COLO829 (cell line): ENCODE measurements around the gene MOB3B.

ENCODE experiments used
- DNase-seq: peaks from one replicate; pipeline ENCODE4 v3.0.0; 2012; ENCODE audit warnings: low spot score

MOB3B gene

DNA sequence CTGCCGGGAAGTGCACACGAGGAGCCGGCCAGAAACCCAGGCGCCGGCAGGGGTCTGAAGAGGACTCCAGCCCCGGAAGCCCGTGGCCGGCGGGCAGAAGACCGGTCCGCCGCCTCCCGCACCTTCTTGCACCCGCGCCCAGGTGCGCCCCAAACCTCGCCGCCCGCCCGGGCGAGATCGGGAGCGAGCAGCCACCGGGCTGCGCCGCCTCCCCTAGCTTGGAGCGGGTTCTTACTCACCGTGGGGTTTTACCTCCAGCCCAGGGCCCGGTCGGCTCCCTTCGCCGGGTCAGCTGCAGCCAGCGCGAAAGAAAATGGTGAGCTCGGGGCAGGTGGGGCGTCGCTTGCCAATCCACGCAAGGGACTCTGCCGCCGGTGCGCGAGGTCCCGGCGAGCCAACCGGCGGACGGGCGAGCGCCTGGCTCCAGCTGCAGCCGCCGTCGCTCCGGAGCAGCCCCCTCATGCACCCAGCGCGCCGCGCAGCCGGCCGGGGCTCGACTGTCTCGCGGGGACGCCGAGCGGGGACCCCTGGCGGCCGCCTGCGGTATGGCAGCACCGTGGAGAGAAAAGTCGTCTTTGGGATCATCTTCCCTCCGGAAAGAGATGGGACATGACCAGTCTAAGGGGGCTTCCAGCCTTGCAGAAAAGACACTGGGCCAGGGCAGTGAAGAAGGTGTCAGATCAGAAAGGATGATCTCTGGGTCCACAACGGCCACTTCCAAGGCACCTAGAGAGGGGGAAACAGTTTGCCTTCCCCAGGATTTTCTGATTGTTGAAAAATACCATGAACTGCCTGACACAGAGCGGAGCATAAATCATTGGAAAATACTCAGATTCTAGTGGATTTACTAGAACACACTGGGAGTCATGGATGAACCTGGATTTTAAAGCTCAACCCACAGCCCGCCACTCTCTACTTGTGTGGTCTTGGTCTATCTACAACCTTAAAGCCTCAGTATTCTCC is at the start of gene MOB3B:
MOB3B (minus strand) TSS at position 499 of the 963 bp plus-strand sequence. CDS start 74,264 bp downstream, outside the sequence.
- peak; percentile 35 for DNase-seq

DNA sequence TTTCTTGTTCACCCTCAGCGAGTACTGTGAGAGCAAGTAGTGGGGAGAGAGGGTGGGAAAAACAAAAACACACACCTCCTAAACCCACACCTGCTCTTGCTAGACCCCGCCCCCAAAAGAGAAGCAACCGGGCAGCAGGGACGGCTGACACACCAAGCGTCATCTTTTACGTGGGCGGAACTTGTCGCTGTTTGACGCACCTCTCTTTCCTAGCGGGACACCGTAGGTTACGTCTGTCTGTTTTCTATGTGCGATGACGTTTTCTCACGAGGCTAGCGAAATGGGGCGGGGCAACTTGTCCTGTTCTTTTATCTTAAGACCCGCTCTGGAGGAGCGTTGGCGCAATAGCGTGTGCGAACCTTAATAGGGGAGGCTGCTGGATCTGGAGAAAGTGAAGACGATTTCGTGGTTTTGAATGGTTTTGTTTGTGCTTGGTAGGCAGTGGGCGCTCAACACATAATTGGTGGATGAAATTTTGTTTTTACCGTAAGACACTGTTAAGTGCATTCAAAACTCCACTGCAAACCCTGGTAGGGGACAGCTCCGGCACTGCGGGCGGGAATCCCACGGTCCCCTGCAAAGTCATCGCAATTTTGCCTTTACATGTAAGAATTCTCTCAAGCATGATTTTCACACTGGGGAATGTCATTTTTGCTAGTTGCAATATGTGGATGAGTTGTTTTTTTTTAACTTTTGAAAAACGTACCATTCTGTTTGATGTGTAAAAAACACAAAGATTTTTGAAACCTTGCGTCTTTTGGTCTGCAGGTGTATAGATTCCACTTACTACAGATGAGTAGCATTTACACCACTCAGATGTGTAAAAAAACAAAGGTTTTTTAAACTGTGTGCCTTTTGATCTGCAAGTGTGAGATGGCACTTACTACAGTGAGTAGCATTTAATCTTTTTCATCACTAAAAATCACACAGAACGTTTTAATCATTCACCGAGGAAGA is 44.3 kb upstream of the MOB3B start:
- peak; percentile 93 for DNase-seq

DNA sequence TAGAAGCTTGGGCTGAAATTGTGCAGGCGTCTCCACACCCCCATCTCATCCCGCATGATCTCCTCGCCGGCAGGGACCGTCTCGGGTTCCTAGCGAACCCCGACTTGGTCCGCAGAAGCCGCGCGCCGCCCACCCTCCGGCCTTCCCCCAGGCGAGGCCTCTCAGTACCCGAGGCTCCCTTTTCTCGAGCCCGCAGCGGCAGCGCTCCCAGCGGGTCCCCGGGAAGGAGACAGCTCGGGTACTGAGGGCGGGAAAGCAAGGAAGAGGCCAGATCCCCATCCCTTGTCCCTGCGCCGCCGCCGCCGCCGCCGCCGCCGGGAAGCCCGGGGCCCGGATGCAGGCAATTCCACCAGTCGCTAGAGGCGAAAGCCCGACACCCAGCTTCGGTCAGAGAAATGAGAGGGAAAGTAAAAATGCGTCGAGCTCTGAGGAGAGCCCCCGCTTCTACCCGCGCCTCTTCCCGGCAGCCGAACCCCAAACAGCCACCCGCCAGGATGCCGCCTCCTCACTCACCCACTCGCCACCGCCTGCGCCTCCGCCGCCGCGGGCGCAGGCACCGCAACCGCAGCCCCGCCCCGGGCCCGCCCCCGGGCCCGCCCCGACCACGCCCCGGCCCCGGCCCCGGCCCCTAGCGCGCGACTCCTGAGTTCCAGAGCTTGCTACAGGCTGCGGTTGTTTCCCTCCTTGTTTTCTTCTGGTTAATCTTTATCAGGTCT is 43.5 kb upstream of the MOB3B start, which contains the start of gene C9orf72:
C9orf72 (minus strand) TSS at position 564 of the 716 bp plus-strand sequence. CDS start 6,361 bp downstream, outside the sequence.
- peak; percentile 53 for DNase-seq

DNA sequence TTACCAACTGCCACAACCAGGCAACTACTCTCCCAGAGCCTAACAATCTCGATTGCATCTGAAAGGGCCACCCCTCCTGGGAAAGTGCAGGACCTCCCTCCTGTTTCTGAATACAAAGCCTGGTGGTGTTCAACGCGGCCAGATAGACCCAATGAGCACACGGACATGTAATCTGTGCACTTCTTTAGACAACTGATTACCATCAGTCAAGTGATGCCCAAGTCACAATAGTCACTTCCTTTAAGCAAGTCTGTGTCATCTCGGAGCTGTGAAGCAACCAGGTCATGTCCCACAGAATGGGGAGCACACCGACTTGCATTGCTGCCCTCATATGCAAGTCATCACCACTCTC is 42.9 kb upstream of the MOB3B start:
- peak; percentile 16 for DNase-seq

DNA sequence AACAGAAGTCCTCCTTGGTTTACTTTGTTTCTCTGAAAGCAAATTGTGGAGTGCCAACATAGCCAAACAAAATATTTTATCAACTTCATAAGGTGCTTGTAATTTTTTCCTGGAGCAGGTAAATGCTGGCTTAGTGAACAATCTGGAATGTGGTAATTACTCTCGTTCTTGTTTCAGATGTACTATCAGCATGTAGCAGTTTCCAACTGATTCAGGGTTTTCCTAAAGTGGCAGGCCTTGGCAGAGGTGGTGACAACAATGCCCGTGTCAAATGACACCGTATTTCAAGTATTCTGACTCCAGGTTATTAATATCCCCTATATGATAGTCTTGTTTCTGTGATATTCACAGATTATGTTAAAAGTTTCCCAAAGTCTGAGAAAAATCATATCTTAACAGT is 42.4 kb upstream of the MOB3B start:
- no peak for DNase-seq

DNA sequence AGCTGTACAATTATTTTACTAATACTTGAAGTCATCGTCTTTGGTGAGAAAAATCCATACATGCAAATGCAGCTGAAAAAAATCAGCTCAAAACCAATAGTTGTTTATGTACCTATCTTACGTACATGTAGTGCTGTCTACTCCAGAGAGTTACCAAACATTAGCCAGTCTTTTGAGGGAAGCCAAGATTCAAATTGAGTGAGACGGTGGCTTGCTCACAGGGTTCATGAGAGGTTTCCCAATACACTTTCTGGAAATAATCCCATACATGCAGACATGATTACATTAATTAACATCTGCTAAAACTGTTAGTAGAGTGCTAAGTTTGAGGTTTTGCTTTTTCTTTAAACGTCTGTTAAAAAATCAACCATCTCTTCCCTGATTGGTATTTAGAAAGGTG is 41.4 kb upstream of the MOB3B start:
- DNase-seq: no peak

DNA sequence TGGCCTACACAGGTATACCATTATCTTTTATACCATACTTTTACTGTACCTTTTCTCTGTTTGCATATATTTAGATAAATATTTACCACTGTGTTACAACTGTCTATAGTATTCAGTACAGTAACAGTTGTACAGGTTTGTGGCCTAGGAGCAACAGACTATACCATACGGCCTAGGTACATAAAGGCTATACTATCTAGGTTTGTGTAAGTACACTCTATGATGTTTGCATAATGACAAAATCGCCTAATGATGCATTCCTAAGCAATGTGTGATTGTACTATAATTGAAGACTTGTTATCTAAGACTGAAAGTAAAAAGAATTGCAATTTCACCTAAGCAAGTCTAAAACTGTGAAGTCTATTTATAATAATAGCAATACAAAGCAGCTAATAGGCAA is 39.8 kb upstream of the MOB3B start:
- DNase-seq: no peak

DNA sequence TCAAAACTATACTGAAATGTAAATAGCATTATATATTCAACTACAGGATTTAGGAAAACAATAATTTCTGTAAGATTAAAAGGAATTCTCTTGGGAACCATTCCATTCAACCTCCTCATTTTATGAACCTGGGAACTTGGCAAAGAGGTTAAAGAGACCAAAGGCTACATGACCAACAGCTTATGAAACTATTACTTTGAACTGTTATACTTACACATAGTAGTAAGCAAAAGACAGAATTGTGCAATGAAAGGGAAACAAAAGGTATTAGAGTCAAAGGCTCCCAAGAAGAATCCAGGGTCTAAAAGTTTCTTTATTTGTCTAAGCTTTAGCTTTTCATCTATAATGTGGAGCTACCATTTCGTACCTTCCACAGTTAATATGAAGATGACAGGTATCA is 36.5 kb upstream of the MOB3B start:
- DNase-seq: no peak

DNA sequence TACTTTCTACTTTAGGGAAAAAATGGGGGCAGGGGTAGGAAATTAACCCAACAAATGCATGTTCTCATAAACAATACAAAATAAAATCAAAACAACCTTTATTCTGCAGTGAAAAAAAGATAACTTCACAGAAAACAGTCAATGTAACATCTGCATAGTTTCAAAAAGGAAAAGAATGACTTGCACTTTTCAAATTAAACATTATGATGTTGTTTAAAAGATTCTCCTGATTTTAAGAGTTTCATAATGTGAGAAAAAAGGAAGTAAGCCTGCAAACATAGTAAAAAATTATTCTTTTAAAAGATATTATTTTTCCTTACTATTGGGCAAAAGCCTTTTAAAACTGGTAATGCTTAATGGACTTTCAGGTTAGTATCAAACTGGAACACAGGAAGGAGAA is 36.1 kb upstream of the MOB3B start:
- no peak for DNase-seq

DNA sequence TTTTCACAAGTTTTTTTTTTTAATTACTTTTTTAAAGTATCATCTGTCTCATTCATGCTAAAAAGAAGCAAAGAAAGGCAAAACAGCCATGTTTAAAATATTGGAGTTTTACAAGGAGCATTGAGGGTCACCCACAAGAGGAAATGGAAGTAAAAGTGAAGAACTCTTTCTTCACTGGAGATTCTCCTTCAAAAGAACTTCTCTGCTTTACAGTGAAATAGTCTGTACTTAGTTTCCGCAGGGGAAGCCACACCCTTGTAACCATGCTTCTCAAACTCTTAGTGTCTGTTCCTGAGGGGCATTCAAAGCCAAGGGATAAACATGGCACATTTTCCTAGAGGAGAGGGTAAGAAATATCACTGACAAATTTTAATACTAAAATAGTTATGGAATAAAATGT is 35.1 kb upstream of the MOB3B start:
- DNase-seq: no peak

DNA sequence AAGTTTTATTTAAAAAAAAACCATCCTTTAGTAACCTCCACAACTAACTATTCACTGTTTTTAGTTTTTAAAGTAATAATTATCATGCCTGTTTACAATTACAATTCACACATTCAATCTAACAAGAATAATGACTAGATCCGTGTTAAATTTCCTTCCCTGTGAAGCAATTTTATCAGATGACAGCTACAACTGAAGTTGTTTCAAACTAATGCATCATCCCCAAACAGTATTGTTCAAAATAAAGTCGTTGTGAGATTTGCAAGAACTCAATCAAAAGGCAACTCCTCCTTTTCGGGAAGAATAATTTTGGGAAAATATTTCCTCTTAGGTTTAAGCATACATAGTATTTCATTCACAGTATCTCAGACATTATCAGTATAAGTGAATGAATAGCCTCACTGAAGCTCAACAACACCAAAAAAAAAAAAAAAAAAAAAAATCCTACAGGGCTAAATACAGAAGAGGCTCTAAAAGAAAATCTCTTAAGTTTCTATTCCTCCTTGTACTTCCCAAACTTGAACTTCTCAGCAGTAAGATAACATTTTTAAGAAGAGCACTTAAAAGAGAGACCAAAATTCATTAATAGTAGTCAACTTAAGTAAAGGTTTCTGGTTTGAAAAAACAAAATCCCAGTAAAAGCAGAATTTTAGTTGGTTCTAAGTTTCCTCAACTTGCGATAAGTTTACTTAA is 34.3 kb upstream of the MOB3B start:
- DNase-seq: no peak

DNA sequence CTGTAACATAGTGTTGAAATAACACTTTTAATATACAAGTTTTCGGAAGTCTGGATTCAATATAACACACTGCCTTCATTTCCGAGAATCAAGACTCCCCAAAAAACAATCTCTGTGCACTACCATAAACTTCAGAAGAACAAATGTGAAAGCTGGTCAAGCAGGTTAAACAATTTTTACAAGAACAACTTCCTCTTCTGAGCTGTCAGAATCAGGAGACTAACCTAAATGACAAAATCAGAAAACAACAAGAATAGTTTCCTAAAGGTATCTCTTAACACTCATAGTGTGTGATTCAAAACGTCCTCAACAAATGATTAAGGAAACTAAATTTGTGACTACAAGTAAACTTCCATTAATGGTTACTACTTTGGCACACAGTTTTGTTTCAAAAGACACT is 32.1 kb upstream of the MOB3B start:
- no peak for DNase-seq

DNA sequence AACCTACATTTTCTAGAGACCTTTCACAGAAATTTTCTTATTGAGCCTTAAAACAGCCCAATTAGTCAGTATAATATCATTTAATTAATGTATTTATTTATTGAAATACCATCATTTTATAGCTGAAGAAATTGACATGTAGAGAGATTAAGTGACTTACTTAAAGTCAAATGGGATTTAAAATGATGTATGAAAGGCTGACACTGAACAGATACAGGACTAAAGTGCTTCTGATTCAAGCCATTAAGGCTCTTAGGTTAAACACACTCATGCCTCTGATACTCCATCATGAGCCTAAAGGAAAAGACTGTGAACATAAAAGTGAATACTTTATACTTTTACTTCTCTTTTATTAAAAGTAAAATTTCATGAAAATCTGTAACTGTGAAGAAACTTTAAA is 30.8 kb upstream of the MOB3B start:
- no peak for DNase-seq

DNA sequence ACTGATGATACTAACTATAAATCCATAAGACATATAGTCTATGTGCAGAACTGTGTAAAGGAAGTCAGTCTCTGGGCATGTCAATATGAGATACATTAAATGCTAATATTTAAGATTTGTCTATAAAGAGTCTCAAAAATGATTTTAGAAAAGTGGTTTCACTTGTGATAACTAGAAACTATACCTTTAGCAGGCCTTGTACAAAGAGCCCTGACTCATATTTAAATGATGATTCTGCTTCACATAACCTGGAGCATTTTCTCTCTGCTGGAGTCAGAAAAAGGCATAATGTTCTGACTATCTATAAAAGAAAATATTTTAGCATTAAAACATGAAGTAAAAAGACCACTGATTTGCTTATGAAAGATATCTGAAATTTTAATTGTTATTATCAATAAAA is 28.7 kb upstream of the MOB3B start:
- no peak for DNase-seq

DNA sequence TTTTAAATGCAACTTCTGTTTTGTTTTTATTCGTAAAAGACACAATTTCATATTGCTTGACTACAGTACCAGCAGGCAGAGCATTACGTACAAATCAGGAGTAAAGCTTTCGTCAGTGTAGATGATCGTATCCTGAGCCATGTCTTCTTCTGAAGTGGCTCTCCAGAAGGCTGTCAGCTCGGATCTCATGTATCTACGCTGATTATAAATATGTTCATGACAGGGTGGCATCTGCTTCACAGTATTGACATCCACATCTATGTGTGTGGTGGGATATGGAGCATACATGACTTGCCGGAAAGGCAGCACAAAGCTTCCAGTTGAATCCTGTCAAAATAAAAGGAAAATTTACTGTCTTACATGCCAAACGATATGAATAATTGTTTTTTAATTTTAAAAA is 26.9 kb upstream of the MOB3B start:
- DNase-seq: no peak

DNA sequence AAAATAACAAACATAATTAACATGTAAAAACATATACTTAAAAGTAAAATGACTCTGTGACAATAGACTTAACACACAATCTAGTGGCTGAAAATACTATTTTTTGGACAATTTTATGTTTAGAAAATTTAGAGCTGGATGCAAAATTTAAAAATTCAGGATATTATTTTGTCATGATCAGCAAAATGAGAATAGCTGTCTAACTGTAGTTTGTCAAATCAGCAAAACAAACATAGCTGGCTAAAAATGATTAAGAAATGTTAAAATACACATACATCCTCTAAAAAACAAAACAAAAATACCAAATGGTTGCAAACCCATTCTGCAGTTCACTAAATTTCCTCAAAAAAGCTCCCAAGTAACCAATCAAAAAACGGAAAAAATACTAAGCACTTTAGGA is 25.1 kb upstream of the MOB3B start:
- DNase-seq: no peak

DNA sequence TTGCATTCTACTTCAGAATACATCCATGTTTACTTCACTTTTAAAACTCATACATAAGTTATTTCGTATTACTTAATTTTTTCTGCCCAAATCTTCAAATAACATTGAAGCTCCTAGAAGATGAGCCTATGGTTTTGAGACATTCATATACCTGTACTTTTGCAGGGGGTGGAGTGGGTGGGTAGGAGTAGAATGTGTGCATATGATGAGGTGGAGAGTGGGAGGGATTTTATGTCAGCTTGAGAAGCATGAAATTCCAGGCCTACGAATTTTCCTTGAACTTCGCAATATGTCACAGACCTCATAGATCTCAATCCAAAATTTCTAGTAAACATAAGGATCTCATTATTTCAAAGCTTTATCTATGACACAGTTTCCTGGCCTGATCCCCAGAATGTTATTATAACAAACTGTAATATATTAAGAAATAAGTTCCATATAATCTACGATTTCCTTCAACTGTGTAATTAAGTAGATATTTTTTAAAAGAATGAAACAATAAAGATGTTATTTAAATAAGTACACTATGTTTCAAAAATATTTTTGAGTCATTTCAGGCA is 19.7 kb upstream of the MOB3B start:
- DNase-seq: no peak

DNA sequence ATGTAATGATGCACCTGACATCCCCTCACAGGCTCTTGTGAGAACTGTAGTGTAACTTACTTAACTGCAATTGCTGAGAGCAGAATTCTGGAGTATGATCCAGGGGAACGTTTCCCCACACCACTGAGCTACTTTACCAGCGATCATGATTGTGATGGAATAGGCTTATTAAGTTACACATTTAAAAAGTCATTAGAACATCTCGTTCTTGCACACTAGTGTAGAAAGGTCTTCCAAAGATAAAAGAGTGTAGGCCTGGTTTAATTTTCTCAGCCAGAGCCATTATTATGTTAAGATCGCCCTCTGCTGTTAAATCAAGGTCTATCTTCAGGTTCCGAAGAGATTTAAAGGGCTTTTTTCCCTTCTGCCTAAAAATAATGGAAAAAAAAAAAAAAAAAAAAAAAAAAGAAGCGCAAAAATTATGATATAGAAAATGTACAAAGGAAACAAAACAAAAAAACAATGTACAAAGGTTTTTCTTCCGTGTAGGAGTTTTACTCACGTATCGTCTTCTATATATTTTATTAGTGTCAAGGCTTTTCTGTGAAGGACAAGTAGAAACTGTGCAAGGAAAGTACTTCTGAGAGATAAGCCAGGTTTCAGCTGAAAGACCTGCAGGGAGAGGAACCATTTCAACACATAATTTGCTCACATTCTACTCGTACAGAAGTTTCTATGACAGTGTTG is 18.6 kb upstream of the MOB3B start:
- DNase-seq: no peak

DNA sequence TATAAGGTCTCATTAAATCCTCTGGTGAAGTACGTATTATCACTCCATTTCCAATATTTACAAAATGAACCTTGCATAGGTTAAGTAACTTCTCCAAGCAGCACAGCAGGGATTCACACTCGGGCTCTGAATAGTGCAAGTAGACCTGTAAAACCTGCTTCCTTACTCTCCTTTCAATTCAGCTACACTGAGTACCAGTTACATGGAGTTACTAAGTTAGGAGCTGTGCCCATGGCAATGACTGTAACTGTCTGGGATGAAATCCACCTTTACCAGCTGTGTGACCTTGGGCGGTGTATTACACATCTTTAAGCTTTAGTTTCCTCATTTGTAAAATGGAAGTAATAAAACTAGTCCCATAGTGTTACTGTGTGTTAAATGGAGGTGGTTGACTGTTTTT is 15.9 kb upstream of the MOB3B start:
- DNase-seq: no peak

DNA sequence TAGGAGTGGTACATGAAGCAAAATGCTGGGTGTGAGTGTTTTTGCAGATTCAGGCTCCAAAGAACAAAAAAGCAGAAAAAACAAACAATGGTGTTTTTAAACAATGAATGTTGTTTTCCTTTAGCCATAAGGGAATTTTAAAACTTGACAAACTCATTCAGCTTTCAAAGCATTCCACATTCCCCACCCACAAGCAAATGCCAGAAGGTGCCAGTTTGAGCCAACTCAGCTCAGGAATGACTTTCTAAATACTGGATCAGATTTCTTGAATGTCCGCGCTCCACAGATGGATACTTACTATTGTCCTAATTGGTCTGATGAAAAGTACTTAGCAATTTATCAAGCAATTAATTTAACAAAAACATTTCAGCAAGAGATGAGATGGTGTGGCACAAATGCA is 12.9 kb upstream of the MOB3B start:
- no peak for DNase-seq

DNA sequence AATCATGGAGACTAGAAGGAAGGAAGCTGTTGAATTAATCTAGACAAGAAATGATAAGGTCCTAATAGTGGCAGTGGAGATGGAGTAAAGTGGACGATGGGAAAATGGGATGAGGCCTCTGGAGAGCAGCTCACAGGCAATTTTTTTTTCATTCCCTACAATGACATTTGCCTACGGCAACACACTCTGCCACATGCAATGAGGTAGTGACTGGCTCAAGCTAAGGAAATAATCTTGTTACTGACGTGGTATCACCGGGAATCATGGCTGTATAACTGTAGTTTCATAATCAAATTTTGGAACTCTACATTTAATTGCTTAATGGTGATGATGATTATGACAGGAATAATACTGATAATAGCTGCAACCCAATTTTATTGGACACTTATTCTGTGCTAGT is 12.1 kb upstream of the MOB3B start:
- DNase-seq: no peak
